Stimulated activated CD4-positive, alpha-beta T cell treated with anti-CD3 and anti-CD28 coated beads, Interleukin-15, amount 100 ng/mL, for 24 hours (primary cell): ENCODE data around the gene TSPEAR.

ENCODE experiments used
- DNase-seq: peaks from one replicate; pipeline ENCODE4 v3.0.0-alpha.2; 2020

TSPEAR gene

GRCh38 chr21:44711327-44712202, at the start of gene TSPEAR:
Gene TSPEAR (minus strand): TSS chr21:44711572. CDS start chr21:44711514, 58 bp downstream.
- no peak for DNase-seq

- no peak for DNase-seq
Measured at GRCh38 chr21:44760376-44760775, 49.0 kb upstream of the TSPEAR start.

GRCh38 chr21:44759628-44760285, 48.4 kb upstream of the TSPEAR start:
- no peak for DNase-seq

GRCh38 chr21:44758781-44759627, 47.6 kb upstream of the TSPEAR start:
- no peak for DNase-seq

GRCh38 chr21:44758141-44758561, 46.8 kb upstream of the TSPEAR start:
- no peak for DNase-seq

- no peak for DNase-seq
Measured at GRCh38 chr21:44757731-44758130, 46.4 kb upstream of the TSPEAR start.

- no peak for DNase-seq
Measured at GRCh38 chr21:44756423-44757185, 45.2 kb upstream of the TSPEAR start.

GRCh38 chr21:44755227-44755626, 43.9 kb upstream of the TSPEAR start:
- DNase-seq: no peak

GRCh38 chr21:44753357-44753756, 42.0 kb upstream of the TSPEAR start:
- no peak for DNase-seq

- DNase-seq: no peak
Measured at GRCh38 chr21:44752671-44753235, 41.4 kb upstream of the TSPEAR start.

- no peak for DNase-seq
Measured at GRCh38 chr21:44751799-44752636, 40.6 kb upstream of the TSPEAR start.

- DNase-seq: no peak
Measured at GRCh38 chr21:44751186-44751798, 39.9 kb upstream of the TSPEAR start.

- no peak for DNase-seq
Measured at GRCh38 chr21:44750675-44751025, 39.3 kb upstream of the TSPEAR start.

- no peak for DNase-seq
Measured at GRCh38 chr21:44749759-44750674, 38.6 kb upstream of the TSPEAR start.

- no peak for DNase-seq
Measured at GRCh38 chr21:44749116-44749758, 37.9 kb upstream of the TSPEAR start.

- no peak for DNase-seq
Measured at GRCh38 chr21:44748621-44749020, 37.2 kb upstream of the TSPEAR start.

GRCh38 chr21:44742418-44743153, 31.2 kb upstream of the TSPEAR start:
- no peak for DNase-seq

GRCh38 chr21:44741921-44742320, 30.5 kb upstream of the TSPEAR start:
- DNase-seq: no peak
